NB4 (cell line): ENCODE results near the gene RPS16.
A peak's percentile ranks its signal among the peaks of the same experiment; 100 is the strongest.
"Not testable (repeated sequence)": the region's sequence is repeated elsewhere in the genome, so short reads cannot be mapped to it uniquely, and the experiment has no call there.

Experiments
- DNase-seq: peaks from one replicate; pipeline ENCODE4 v3.0.0; 2010; ENCODE audit warnings: low read depth
- H3K4me3 ChIP-seq: one replicate; pipeline ENCODE4 v1.5.1; 2011; ENCODE audit warnings: mild to moderate bottlenecking, low read depth, low read length, moderate library complexity
- CTCF ChIP-seq: IDR thresholded peaks from one replicate; pipeline ENCODE4 v1.5.1; 2012; ENCODE audit warnings: low read depth, low read length
- MYC ChIP-seq: IDR thresholded peaks from 2 replicates; pipeline ENCODE4 v1.6.1; 2011; ENCODE audit warnings: low read depth, low read length
- POLR2A ChIP-seq: IDR thresholded peaks from 2 replicates; pipeline ENCODE4 v1.6.1; 2011; ENCODE audit warnings: mild to moderate bottlenecking; ENCODE audit not compliant: insufficient read length; ENCODE audit errors: extremely low read depth
- TF ChIP-seq, protein P1 (sequence below): IDR thresholded peaks from 2 replicates; pipeline ENCODE4 v1.6.1; 2011; ENCODE audit warnings: low read depth, low read length

The RPS16 gene

DNA sequence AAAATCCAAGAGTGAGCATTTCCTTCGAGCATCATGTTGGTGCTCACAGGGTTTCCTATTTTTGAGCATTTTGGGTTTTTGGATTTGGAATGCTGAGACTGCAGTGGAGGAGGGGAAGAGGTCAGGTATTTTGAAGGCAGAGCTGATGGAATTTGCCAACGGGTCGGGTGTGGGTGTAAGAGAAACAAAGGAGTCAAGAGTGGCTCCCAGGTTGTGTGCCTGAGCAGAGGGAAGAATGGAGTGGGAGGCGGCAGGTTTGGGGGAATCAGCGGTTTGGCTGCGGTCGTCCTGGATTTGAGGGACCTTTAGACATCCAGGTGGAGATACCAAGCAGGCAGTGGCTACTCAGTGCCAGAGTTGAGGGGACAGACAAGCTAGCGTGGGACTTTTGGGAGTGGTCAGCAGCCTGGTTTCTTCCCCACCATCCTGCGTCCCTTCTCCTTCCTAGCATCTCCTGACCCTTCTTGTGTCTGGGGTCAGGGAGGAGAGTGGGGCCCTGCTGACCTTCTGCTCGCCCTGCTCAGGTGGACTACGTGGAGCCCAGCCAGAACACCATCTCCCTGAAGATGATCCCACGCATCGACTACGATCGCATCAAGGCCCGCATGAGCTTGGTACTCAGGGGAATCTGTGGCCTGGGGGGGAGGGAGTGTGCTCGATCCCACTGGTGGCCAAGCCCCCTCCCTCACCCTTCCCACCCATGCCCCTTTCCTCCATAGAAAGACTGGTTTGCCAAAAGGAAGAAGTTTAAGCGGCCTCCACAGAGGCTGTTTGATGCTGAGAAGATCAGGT, 30.4 kb upstream of the RPS16 start:
- TF ChIP-seq, protein P1, sequence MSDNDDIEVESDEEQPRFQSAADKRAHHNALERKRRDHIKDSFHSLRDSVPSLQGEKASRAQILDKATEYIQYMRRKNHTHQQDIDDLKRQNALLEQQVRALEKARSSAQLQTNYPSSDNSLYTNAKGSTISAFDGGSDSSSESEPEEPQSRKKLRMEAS = no peak
- TF ChIP-seq CTCF (no peak), MYC (no peak), POLR2A (no peak)
- H3K4me3 ChIP-seq = no peak overlapping the region
- no peak for DNase-seq

DNA sequence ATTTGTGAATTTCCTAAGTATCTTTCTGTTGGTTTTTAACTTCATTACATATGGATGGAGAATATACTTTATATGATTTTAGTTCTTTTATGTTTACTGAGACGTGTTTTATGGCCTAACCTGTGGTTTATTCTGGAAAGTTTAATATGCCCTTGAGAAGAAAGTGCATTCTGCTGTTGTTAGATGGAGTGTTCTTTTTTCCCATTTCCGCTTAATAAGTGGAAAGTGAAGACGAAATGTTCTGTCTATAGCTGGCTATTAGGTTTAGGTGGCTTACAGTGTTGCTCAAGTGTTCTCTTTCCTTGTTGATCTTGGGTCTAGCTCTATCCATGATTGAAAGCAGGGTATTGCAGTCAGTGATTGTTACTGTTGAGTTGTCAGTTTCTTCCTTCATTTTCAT, 27.7 kb upstream of the RPS16 start:
- no peak overlapping the region for H3K4me3 ChIP-seq
- DNase-seq = no peak
- TF ChIP-seq POLR2A = no peak
- TF ChIP-seq MYC = no peak
- no peak for TF ChIP-seq CTCF
- TF ChIP-seq, protein P1 = no peak

- H3K4me3 ChIP-seq, DNase-seq: not testable (repeated sequence)
Measured at GRCh38 chr19:39451257-39451656, 15.5 kb upstream of the RPS16 start.

- no peak for TF ChIP-seq POLR2A
- TF ChIP-seq MYC = no peak
- no peak for TF ChIP-seq CTCF
- TF ChIP-seq, protein P1 = no peak
- no peak for DNase-seq
- no peak overlapping the region for H3K4me3 ChIP-seq
Measured at GRCh38 chr19:39449116-39449797, 13.5 kb upstream of the RPS16 start.

DNA sequence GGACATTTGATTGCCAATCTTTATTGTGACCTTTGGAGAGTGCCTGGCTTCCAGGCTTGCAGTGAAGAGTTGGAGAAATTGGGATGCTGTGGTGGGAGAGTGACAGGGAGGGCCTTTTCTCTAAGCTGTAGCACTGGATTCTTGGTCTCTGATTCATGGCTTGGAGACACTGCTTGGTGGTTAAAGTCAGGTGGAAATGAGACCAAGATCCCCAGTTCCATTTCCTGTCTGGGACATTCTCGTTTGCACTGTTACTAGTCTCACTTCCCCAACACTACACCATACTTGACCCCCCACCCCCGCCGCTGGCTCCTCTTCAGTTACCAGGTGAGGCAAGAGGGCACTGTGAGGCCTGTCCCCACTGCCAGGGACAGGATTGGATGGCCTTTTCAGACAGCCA, 12.5 kb upstream of the RPS16 start:
- TF ChIP-seq POLR2A = no peak
- no peak for TF ChIP-seq CTCF
- TF ChIP-seq, protein P1 = no peak
- no peak for TF ChIP-seq MYC
- no peak overlapping the region for H3K4me3 ChIP-seq
- peak; percentile 23 for DNase-seq

DNA sequence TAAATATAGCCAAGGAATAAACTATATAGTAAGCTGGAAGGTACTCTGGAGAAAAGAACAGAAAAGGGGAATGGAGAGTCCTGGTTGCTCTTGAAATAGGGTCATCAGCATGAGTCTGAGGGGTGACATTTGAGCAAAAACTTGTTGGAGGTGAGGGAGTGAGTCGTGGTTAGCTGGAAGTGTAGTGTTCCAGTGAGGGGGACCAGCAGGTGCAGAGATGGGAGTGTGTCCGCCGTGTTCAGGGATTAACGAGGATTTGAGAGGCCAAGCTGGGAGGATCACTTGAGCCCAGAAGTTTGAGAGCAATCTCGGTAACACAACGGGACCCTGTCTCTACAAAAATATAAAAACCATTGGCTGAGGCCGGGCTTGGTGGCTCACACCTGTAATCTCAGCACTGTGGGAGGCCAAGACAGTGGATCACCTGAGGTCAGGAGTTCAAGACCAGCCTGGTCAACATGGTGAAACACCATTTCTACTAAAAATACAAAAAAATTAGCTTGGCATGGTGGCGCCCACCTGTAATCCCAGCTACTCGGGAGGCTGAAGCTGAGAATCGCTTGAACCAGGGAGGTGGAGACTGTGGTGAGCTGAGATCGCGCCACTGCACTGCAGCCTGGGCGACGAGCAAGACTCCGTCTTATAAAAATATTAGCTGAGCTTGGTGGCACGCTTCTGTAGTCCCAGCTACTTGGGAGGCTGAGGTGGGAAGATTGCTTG, 10.8 kb upstream of the RPS16 start:
- DNase-seq = no peak
- TF ChIP-seq, protein P1 = no peak
- TF ChIP-seq CTCF (no peak), MYC (no peak), POLR2A (no peak)
- H3K4me3 ChIP-seq = peak overlapping the region; percentile 93
